GM12801 (cell line): ENCODE results near the gene OTUB1.

Experiments
- CTCF ChIP-seq: IDR thresholded peaks from one replicate; pipeline ENCODE4 v1.5.1; 2011; ENCODE audit warnings: control low read depth; ENCODE audit not compliant: insufficient read length; ENCODE audit errors: extremely low read depth

OTUB1 gene

GRCh38 chr11:64045700-64046099 lies 59.5 kb downstream of the OTUB1 start:
- TF ChIP-seq CTCF: no peak
